MM.1S (cell line): ENCODE data around the gene GINS3.

Experiments
- EZH2 ChIP-seq: fragments of 300-600 bp; sonication (generic); optimal IDR thresholded peaks from 2 replicates; pipeline ENCODE3; 2017; ENCODE audit warnings: low read depth, mild to moderate bottlenecking, antibody characterized with exemption, low read length, mixed read lengths
- EZH2phosphoT487 ChIP-seq: fragments of 300-600 bp; sonication (generic); IDR thresholded peaks from 2 replicates; pipeline ENCODE4 v1.6.1; 2018; ENCODE audit warnings: antibody characterized with exemption, low read length
- TF ChIP-seq, protein P1 (sequence below): fragments of 300-600 bp; sonication (generic); IDR thresholded peaks from 2 replicates; pipeline ENCODE4 v1.5.1; 2016; ENCODE audit warnings: antibody characterized with exemption, low read length, mixed read lengths

DNA sequence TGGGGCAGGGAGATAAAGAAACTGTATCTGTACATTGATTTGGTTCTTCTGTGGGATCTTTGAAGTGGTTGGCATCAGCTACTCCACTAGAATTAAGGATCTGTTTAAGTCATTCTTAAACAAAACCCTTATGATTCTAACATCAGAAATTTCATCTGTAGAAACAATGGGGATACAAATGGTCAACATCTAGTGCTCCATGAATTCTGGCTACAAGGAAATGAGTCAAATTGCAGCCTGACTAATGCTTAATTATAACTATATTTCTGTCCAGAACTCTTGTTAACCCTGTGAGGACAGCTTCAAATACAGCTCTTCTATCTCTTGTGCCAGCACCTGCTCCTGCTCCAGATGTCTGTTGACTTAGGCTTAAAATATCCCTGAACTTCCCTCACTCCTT lies 13.9 kb upstream of the GINS3 start:
- TF ChIP-seq, protein P1, sequence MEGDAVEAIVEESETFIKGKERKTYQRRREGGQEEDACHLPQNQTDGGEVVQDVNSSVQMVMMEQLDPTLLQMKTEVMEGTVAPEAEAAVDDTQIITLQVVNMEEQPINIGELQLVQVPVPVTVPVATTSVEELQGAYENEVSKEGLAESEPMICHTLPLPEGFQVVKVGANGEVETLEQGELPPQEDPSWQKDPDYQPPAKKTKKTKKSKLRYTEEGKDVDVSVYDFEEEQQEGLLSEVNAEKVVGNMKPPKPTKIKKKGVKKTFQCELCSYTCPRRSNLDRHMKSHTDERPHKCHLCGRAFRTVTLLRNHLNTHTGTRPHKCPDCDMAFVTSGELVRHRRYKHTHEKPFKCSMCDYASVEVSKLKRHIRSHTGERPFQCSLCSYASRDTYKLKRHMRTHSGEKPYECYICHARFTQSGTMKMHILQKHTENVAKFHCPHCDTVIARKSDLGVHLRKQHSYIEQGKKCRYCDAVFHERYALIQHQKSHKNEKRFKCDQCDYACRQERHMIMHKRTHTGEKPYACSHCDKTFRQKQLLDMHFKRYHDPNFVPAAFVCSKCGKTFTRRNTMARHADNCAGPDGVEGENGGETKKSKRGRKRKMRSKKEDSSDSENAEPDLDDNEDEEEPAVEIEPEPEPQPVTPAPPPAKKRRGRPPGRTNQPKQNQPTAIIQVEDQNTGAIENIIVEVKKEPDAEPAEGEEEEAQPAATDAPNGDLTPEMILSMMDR: no peak
- TF ChIP-seq EZH2phosphoT487 (no peak), EZH2 (no peak)
